Activated naive CD8-positive, alpha-beta T cell treated with anti-CD3 and anti-CD28 coated beads, Interleukin-2, amount 50 U/mL, for 16 hours (primary cell): Measurements from ENCODE around the gene TOX3.

Experiments used
- DNase-seq: peaks from one replicate; pipeline ENCODE4 v3.0.0-alpha.2; 2020; ENCODE audit warnings: low read depth, low spot score

TOX3 gene

GRCh38 chr16:52451971-52452421, 94.9 kb downstream of the TOX3 start:
- no peak for DNase-seq

- no peak for DNase-seq
Observed at GRCh38 chr16:52450916-52451315, 96.0 kb downstream of the TOX3 start.

- no peak for DNase-seq
Observed at GRCh38 chr16:52450241-52450640, 96.7 kb downstream of the TOX3 start.

GRCh38 chr16:52446080-52446479, 100.9 kb downstream of the TOX3 start:
- DNase-seq = no peak

- DNase-seq = no peak
Observed at GRCh38 chr16:52441886-52442285, 105.1 kb downstream of the TOX3 start.

- no peak for DNase-seq
Observed at GRCh38 chr16:52440248-52440647, 106.7 kb downstream of the TOX3 start.

- no peak for DNase-seq
Observed at GRCh38 chr16:52439750-52440149, 107.2 kb downstream of the TOX3 start.

GRCh38 chr16:52439171-52439701, 107.7 kb downstream of the TOX3 start:
- no peak for DNase-seq

- DNase-seq = no peak
Observed at GRCh38 chr16:52437277-52437670, 109.7 kb downstream of the TOX3 start.

- DNase-seq = no peak
Observed at GRCh38 chr16:52436339-52437276, 110.3 kb downstream of the TOX3 start.

GRCh38 chr16:52434224-52434623, 112.7 kb downstream of the TOX3 start:
- no peak for DNase-seq

- DNase-seq = no peak
Observed at GRCh38 chr16:52433643-52434042, 113.3 kb downstream of the TOX3 start.

- DNase-seq = no peak
Observed at GRCh38 chr16:52424591-52424990, 122.4 kb downstream of the TOX3 start.

GRCh38 chr16:52422307-52422706, 124.6 kb downstream of the TOX3 start:
- no peak for DNase-seq

- DNase-seq = no peak
Observed at GRCh38 chr16:52418201-52418600, 128.7 kb downstream of the TOX3 start.

GRCh38 chr16:52416888-52417287, 130.1 kb downstream of the TOX3 start:
- no peak for DNase-seq

- DNase-seq = no peak
Observed at GRCh38 chr16:52411011-52411410, 135.9 kb downstream of the TOX3 start.

- DNase-seq = no peak
Observed at GRCh38 chr16:52408191-52408845, 138.6 kb downstream of the TOX3 start.

GRCh38 chr16:52407778-52408177, 139.2 kb downstream of the TOX3 start:
- no peak for DNase-seq

GRCh38 chr16:52405441-52405840, 141.5 kb downstream of the TOX3 start:
- DNase-seq = no peak

- DNase-seq = no peak
Observed at GRCh38 chr16:52404546-52404945, 142.4 kb downstream of the TOX3 start.

GRCh38 chr16:52399116-52399515, 147.8 kb downstream of the TOX3 start:
- DNase-seq = no peak
